ENCODE measurements around the gene BMP5.

BMP5 gene

GRCh38 chr6:55811074-55811473, 64.3 kb downstream of the BMP5 start:
- DNase-seq (ENCODE audit: low spot score), result no peak

- DNase-seq (ENCODE audit: low spot score), result no peak
These were observed 73.1 kb downstream of the BMP5 start for GRCh38 chr6:55802259-55802658.

GRCh38 chr6:55798571-55798970, 76.8 kb downstream of the BMP5 start:
- no peak for DNase-seq (ENCODE audit: low spot score)

- DNase-seq (ENCODE audit: low spot score), result no peak
These were observed 81.1 kb downstream of the BMP5 start for GRCh38 chr6:55794136-55794812.

GRCh38 chr6:55785273-55785672, 90.1 kb downstream of the BMP5 start:
- no peak for DNase-seq (ENCODE audit: low spot score)

GRCh38 chr6:55782275-55782674, 93.1 kb downstream of the BMP5 start:
- no peak for DNase-seq (ENCODE audit: low spot score)

GRCh38 chr6:55778705-55779104, 96.7 kb downstream of the BMP5 start:
- DNase-seq (ENCODE audit: low spot score), result no peak

- DNase-seq (ENCODE audit: low spot score), result no peak
These were observed 97.9 kb downstream of the BMP5 start for GRCh38 chr6:55777469-55777868.

GRCh38 chr6:55776113-55776512, 99.3 kb downstream of the BMP5 start:
- no peak for DNase-seq (ENCODE audit: low spot score)

GRCh38 chr6:55775029-55775318, 100.4 kb downstream of the BMP5 start:
- no peak for DNase-seq (ENCODE audit: low spot score)

GRCh38 chr6:55774286-55775028, 100.9 kb downstream of the BMP5 start:
- no peak for DNase-seq (ENCODE audit: low spot score)

- DNase-seq (ENCODE audit: low spot score), result no peak
These were observed 101.7 kb downstream of the BMP5 start for GRCh38 chr6:55773620-55774216.

GRCh38 chr6:55772730-55773129, 102.7 kb downstream of the BMP5 start:
- DNase-seq (ENCODE audit: low spot score), result no peak

- DNase-seq (ENCODE audit: low spot score), result no peak
These were observed 115.9 kb downstream of the BMP5 start for GRCh38 chr6:55759536-55759935.

GRCh38 chr6:55758156-55758937, 117.0 kb downstream of the BMP5 start:
- DNase-seq (ENCODE audit: low spot score), result no peak

GRCh38 chr6:55756531-55757031, 118.8 kb downstream of the BMP5 start:
- DNase-seq (ENCODE audit: low spot score), result no peak

GRCh38 chr6:55748880-55749279, 126.5 kb downstream of the BMP5 start:
- no peak for DNase-seq (ENCODE audit: low spot score)

- no peak for DNase-seq (ENCODE audit: low spot score)
These were observed 128.9 kb downstream of the BMP5 start for GRCh38 chr6:55746473-55746872.

GRCh38 chr6:55734256-55734655, 141.1 kb downstream of the BMP5 start:
- no peak for DNase-seq (ENCODE audit: low spot score)

GRCh38 chr6:55729665-55730064, 145.7 kb downstream of the BMP5 start:
- DNase-seq (ENCODE audit: low spot score), result no peak

- DNase-seq (ENCODE audit: low spot score), result no peak
These were observed 149.2 kb downstream of the BMP5 start for GRCh38 chr6:55726144-55726543.

GRCh38 chr6:55714831-55715230, 160.6 kb downstream of the BMP5 start:
- DNase-seq (ENCODE audit: low spot score), result no peak

- no peak for DNase-seq (ENCODE audit: low spot score)
These were observed 162.0 kb downstream of the BMP5 start for GRCh38 chr6:55713436-55713835.
